ENCODE data around the gene HNF4A.

HNF4A gene

GRCh38 chr20:44360221-44360620 lies 4.7 kb downstream of the HNF4A start:
- TF ChIP-seq CTCF (IDR thresholded peaks at IDR 0.05) (no peak), ZFX (IDR thresholded peaks at IDR 0.05; ENCODE audit: borderline replicate concordance) (no peak)
- H3K27ac ChIP-seq = no peak overlapping the region

GRCh38 chr20:44361021-44361420 lies 5.5 kb downstream of the HNF4A start:
- TF ChIP-seq ZFX (IDR thresholded peaks at IDR 0.05; ENCODE audit: borderline replicate concordance) (no peak), CTCF (IDR thresholded peaks at IDR 0.05) (no peak)
- H3K27ac ChIP-seq = no peak overlapping the region

GRCh38 chr20:44362466-44362940 lies 7.0 kb downstream of the HNF4A start:
- TF ChIP-seq ZFX (IDR thresholded peaks at IDR 0.05; ENCODE audit: borderline replicate concordance) (no peak), CTCF (IDR thresholded peaks at IDR 0.05) (no peak)
- no peak overlapping the region for H3K27ac ChIP-seq

GRCh38 chr20:44364068-44364467 lies 8.6 kb downstream of the HNF4A start:
- TF ChIP-seq CTCF (IDR thresholded peaks at IDR 0.05) (no peak), ZFX (IDR thresholded peaks at IDR 0.05; ENCODE audit: borderline replicate concordance) (no peak)
- no peak overlapping the region for H3K27ac ChIP-seq

GRCh38 chr20:44364780-44365179 lies 9.3 kb downstream of the HNF4A start:
- H3K27ac ChIP-seq = no peak overlapping the region
- TF ChIP-seq CTCF (IDR thresholded peaks at IDR 0.05) = no peak
- TF ChIP-seq ZFX (IDR thresholded peaks at IDR 0.05; ENCODE audit: borderline replicate concordance) = no peak

GRCh38 chr20:44367746-44368145 lies 12.2 kb downstream of the HNF4A start:
- no peak overlapping the region for H3K27ac ChIP-seq
- TF ChIP-seq ZFX (IDR thresholded peaks at IDR 0.05; ENCODE audit: borderline replicate concordance) (no peak), CTCF (IDR thresholded peaks at IDR 0.05) (no peak)

- no peak overlapping the region for H3K27ac ChIP-seq
- TF ChIP-seq CTCF (IDR thresholded peaks at IDR 0.05) (no peak), ZFX (IDR thresholded peaks at IDR 0.05; ENCODE audit: borderline replicate concordance) (no peak)
Measured at GRCh38 chr20:44370639-44371218, 15.2 kb downstream of the HNF4A start.

All from 22Rv1 (cell line).